K562 (cell line): Measurements from ENCODE around the gene SLC4A4. TPM values are rescaled to one million over a fixed set of nuclear protein-coding genes. Genes with fewer than 3 reads are reported as not detected.

Source experiments
- CHD7 ChIP-seq: fragments of 200-600 bp; sonication (generic); IDR thresholded peaks from one replicate; pipeline ENCODE4 v1.6.1; 2012; ENCODE audit warnings: mild to moderate bottlenecking, low read depth, low read length, inconsistent platforms
- HIVEP1 ChIP-seq: fragments of 250-450 bp; sonication (Bioruptor Pico); IDR thresholded peaks from 2 replicates; pipeline ENCODE4 v1.4.0; 2020; ENCODE audit warnings: mild to moderate bottlenecking
- MYC ChIP-seq, 2 experiments: fragments of 250-450 bp in 1 of 2; sonication (Bioruptor Pico) in 1 of 2; IDR thresholded peaks; 2 replicates each; pipeline versions ENCODE4 v1.5.1 to v1.6.1; 2012 to 2021; ENCODE audit warnings: low read depth in 2 of 2, borderline replicate concordance in 1 of 2, improper control_type of control experiment in 1 of 2, low read length in 1 of 2, mild to moderate bottlenecking in 1 of 2, moderate library complexity in 1 of 2
- POLR2H ChIP-seq: IDR thresholded peaks from 2 replicates; pipeline ENCODE4 v1.6.1; 2016; ENCODE audit warnings: missing genetic modification characterization, low read depth, mild to moderate bottlenecking, control low read depth, missing compliant biosample characterization, moderate library complexity
- PTTG1 ChIP-seq: fragments of 450-650 bp; IDR thresholded peaks from 2 replicates; pipeline ENCODE4 v1.6.1; 2016; ENCODE audit warnings: low read depth, mild to moderate bottlenecking, missing genetic modification characterization, missing compliant biosample characterization
- RHOXF2B ChIP-seq: fragments of 250-450 bp; sonication (Bioruptor Pico); conservative IDR thresholded peaks from 2 replicates; pipeline ENCODE4 v1.5.1; 2021
- TCF7L2 ChIP-seq: fragments of 150-350 bp; IDR thresholded peaks from 2 replicates; pipeline ENCODE4 v1.6.1; 2016; ENCODE audit warnings: low read depth, mild to moderate bottlenecking, low read length, moderate library complexity
- ZNF3 ChIP-seq: fragments of 250-450 bp; sonication (Bioruptor Pico); IDR thresholded peaks from 2 replicates; pipeline ENCODE4 v1.5.0; 2021; ENCODE audit warnings: mild to moderate bottlenecking, moderate library complexity
- ZNF77 ChIP-seq: fragments of 250-450 bp; sonication (Bioruptor Pico); IDR thresholded peaks from 2 replicates; pipeline ENCODE4 v1.5.0; 2020
- polyA plus RNA-seq, 8 experiments: library from polyadenylated mRNA; depleted of rRNA in 4 of 8; stranded (reverse) in 5 of 8; unstranded in 3 of 8; fragments of >200 nt; fragmentation: Nextera tagmentation in 2 of 8; fragmentation: Illumina TruSeq in 1 of 8; extraction: Ambion mirVana in 2 of 8; extraction: Trizol in 1 of 8; gene quantifications; 2 replicates each; pipeline versions ENCODE4 v1.2.1 to v1.2.3, GENCODE V29; 2011 to 2014; ENCODE audit warnings: inconsistent platforms in 1 of 8, missing spikeins in 1 of 8
- total RNA-seq, 7 experiments: library from RNA; depleted of rRNA in 6 of 7; stranded (reverse); fragments of >200 nt in 6 of 7; fragmentation: Illumina TruSeq in 2 of 7; extraction: Trizol in 2 of 7; gene quantifications; 2 replicates each; pipeline versions ENCODE4 v1.2.1 to v1.2.3, GENCODE V29; 2011 to 2021; ENCODE audit warnings: low replicate concordance in 1 of 7

SLC4A4 gene
- total and polyA plus RNA-seq, 9 of the 15 experiments (the other 6 are each of a cell fraction or from before 2014, with no cell fraction given), result 0.01 to 0.18 (median 0.07) TPM; not detected in 2

- TF ChIP-seq CHD7 (no peak), TCF7L2 (no peak), MYC (IDR thresholded peaks at IDR 0.05; ENCODE audit: low read depth, low read length) (no peak), MYC (CRISPR knock-in tag; IDR thresholded peaks at IDR 0.05; ENCODE audit: borderline replicate concordance, low read depth) (no peak), ZNF77 (CRISPR knock-in tag) (no peak), ZNF3 (CRISPR knock-in tag) (no peak), POLR2H (no peak), RHOXF2B (CRISPR knock-in tag) (no peak), PTTG1 (no peak), HIVEP1 (no peak)
Measured at GRCh38 chr4:71540749-71541269, 202.0 kb downstream of the SLC4A4 start (continued).
